Measurements from ENCODE around the gene BTNL3. TPM values are rescaled to one million over a fixed set of nuclear protein-coding genes. Genes with fewer than 3 reads are reported as not detected.

The BTNL3 gene
- total RNA-seq, 1 donor from 2014 or later, result not detected

DNA sequence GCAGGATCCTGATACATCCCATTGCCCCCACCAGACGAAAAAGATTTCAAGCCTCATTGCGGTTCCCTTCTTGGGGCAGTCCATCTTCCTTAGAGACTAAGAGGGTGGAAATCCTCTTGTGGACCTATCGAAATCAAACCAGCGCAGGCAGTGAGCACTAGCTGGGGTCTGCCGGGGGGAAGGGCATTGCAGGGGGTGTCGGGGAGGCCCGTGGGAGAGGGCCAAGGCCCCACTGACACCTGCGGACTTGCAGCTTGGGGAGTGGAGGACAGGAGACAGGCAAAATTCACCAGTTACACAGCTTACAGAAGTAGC is 51.9 kb downstream of the BTNL3 start:
- Mint-ChIP-seq H3K4me1 (ENCODE audit: low read depth) (no peaks in the 10 kb centered on the region), H3K4me3 (ENCODE audit: unreplicated experiment) (no peak overlapping the region), H3K27me3 (ENCODE audit: low read depth) (peaks cover 51% of the 10 kb centered on the region), H3K36me3 (ENCODE audit: low read depth) (no peaks in the 10 kb centered on the region), H3K9me3 (ENCODE audit: low read depth) (no peaks in the 10 kb centered on the region), H3K27ac (ENCODE audit: unreplicated experiment) (no peak overlapping the region)
- DNase-seq (ENCODE audit: low spot score), result no peak
- TF ChIP-seq, protein P1, sequence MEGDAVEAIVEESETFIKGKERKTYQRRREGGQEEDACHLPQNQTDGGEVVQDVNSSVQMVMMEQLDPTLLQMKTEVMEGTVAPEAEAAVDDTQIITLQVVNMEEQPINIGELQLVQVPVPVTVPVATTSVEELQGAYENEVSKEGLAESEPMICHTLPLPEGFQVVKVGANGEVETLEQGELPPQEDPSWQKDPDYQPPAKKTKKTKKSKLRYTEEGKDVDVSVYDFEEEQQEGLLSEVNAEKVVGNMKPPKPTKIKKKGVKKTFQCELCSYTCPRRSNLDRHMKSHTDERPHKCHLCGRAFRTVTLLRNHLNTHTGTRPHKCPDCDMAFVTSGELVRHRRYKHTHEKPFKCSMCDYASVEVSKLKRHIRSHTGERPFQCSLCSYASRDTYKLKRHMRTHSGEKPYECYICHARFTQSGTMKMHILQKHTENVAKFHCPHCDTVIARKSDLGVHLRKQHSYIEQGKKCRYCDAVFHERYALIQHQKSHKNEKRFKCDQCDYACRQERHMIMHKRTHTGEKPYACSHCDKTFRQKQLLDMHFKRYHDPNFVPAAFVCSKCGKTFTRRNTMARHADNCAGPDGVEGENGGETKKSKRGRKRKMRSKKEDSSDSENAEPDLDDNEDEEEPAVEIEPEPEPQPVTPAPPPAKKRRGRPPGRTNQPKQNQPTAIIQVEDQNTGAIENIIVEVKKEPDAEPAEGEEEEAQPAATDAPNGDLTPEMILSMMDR (IDR thresholded peaks at IDR 0.05), result no peak

DNA sequence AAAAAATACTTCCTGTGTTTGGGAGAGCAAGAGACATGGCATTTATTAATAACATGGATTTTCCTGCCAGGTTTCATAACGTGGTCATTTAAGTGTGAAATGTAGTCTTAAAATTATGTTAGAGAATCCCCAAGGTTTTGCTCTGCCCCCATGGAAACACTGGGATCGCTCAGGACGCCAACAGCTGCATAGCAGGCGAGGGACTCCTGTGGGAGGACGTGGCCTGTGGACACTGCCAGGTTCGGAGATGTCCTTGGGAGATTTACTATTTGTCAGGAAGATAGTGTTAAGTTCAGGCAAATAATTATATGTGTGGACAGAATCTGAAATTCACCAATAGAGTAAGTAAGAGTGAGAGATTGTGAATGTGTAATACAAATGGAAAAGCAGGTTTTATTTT is 52.4 kb downstream of the BTNL3 start:
- no peak overlapping the region for H3K27ac Mint-ChIP-seq (ENCODE audit: unreplicated experiment)
- no peak for DNase-seq (ENCODE audit: low spot score)
- TF ChIP-seq, protein P1 (IDR thresholded peaks at IDR 0.05), result no peak
- H3K4me3 Mint-ChIP-seq (ENCODE audit: unreplicated experiment), result no peak overlapping the region
- H3K27me3 Mint-ChIP-seq (ENCODE audit: low read depth), result peaks cover 51% of the 10 kb centered on the region
- no peaks in the 10 kb centered on the region for H3K36me3 Mint-ChIP-seq (ENCODE audit: low read depth)
- H3K4me1 Mint-ChIP-seq (ENCODE audit: low read depth), result no peaks in the 10 kb centered on the region
- H3K9me3 Mint-ChIP-seq (ENCODE audit: low read depth), result no peaks in the 10 kb centered on the region

DNA sequence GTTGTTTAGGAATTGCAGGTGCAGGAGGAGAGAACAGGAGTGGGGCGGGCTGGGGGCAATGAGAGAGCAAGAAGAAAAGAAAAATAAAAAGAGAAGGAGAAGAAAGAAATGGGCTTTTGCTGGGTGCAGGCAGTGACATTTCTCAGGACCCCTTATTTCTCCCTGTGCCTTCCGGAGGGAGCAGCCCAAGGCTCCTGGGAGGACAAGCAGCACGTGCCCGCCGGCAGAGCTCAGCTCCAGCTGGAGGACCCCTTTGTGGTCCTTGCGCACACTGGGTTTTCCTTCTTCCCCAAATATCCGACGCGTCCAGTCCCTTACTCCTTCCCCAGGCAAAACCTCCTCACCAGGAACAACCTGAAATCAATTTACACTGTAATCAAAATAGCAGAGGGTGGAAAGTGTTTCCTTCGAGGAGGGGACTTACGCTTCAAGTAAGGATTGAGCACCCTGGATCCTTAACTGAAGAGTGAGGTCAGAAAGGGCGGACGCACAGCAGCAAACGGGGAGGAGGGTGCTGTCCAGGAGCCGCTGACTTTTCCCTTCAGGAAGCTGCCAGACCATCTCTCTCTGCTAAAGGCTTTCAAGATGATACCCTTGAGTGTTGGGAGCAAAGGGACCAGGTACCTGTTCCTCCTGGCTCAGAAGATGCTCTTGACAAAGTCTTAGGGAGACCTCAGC is 53.5 kb downstream of the BTNL3 start:
- DNase-seq (ENCODE audit: low spot score), result no peak
- Mint-ChIP-seq H3K4me1 (ENCODE audit: low read depth) (no peaks in the 10 kb centered on the region), H3K27me3 (ENCODE audit: low read depth) (peaks cover 47% of the 10 kb centered on the region), H3K27ac (ENCODE audit: unreplicated experiment) (no peak overlapping the region), H3K9me3 (ENCODE audit: low read depth) (no peaks in the 10 kb centered on the region), H3K36me3 (ENCODE audit: low read depth) (no peaks in the 10 kb centered on the region), H3K4me3 (ENCODE audit: unreplicated experiment) (no peak overlapping the region)
- TF ChIP-seq, protein P1 (IDR thresholded peaks at IDR 0.05), result no peak

DNA sequence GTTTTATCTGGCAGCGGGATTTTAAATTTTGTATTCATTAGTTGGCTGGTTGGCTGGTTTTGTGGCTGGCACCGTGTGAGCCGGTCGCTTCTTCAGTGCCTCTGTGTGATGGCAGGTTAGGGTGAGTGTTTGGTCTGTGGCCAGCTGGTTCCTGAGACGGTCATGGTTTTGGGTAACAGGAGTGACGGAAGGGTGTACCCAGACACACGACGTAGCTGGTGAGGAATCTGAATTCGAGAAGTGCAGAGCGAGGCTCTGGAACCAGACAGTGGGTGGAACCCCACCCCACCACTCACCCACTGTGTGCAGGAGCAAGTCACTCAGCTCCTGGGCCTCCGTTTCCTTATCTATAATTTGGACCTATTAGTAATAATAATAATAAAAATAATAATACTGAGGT is 54.1 kb downstream of the BTNL3 start:
- H3K27ac Mint-ChIP-seq (ENCODE audit: unreplicated experiment), result no peak overlapping the region
- no peak for DNase-seq (ENCODE audit: low spot score)
- H3K36me3 Mint-ChIP-seq (ENCODE audit: low read depth), result no peaks in the 10 kb centered on the region
- peaks cover 50% of the 10 kb centered on the region for H3K27me3 Mint-ChIP-seq (ENCODE audit: low read depth)
- no peak overlapping the region for H3K4me3 Mint-ChIP-seq (ENCODE audit: unreplicated experiment)
- no peaks in the 10 kb centered on the region for H3K4me1 Mint-ChIP-seq (ENCODE audit: low read depth)
- no peaks in the 10 kb centered on the region for H3K9me3 Mint-ChIP-seq (ENCODE audit: low read depth)
- TF ChIP-seq, protein P1 (IDR thresholded peaks at IDR 0.05), result no peak

DNA sequence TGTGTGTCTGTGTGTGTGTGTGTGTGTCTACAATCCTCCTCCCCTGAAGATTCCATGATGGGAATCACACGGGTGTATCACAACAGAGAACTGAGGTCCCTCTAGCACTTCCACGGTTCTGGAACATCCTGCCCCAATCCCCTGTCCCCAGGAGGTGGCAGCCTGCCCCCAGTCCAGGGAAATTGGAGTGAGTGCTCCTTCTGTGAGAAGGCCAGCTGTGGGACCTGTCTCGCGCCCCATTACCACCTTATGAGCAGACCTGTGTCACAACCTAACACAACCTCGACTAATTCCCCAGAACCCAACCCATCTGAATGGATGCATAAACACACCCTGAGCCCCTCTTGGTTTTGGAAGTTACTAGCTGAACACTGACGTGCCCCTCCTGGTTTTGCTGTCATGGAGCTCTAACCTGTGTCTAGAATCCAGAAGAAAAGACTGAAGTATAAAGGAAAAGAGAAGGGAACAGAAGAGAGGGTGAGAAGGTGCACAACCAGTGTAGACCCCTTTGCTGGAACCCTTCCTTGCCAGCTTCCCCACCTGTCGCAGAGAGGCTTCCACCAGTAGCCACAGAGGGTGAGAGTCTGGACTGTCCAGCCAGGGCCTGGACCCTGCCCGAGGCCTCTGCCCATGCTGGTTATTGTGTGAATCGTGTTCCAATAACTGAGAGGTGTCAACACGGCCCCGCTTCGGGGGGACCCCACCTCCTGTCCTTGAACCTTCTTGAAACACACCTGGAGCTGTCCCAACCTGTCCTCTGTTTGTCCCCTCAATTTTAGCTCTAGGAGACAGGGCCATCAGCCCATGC is 54.8 kb downstream of the BTNL3 start:
- H3K36me3 Mint-ChIP-seq (ENCODE audit: low read depth), result no peaks in the 10 kb centered on the region
- H3K27ac Mint-ChIP-seq (ENCODE audit: unreplicated experiment), result no peak overlapping the region
- TF ChIP-seq, protein P1 (IDR thresholded peaks at IDR 0.05), result no peak
- no peaks in the 10 kb centered on the region for H3K4me1 Mint-ChIP-seq (ENCODE audit: low read depth)
- DNase-seq (ENCODE audit: low spot score), result no peak
- no peak overlapping the region for H3K4me3 Mint-ChIP-seq (ENCODE audit: unreplicated experiment)
- peaks cover 49% of the 10 kb centered on the region for H3K27me3 Mint-ChIP-seq (ENCODE audit: low read depth)
- no peaks in the 10 kb centered on the region for H3K9me3 Mint-ChIP-seq (ENCODE audit: low read depth)

All from chondrocyte (in vitro differentiated cells).